Keratinocyte (primary cell): Measurements from ENCODE around the gene WDR5. TPM values are rescaled to one million over a fixed set of nuclear protein-coding genes. Genes with fewer than 3 reads are reported as not detected.

ENCODE experiments used
- DNase-seq: peaks from one replicate; pipeline ENCODE4 v3.0.0-alpha.2; 2011; ENCODE audit warnings: low read depth, missing footprints, low spot score
- FAIRE-seq: peaks from 2 replicates; lab custom pipeline; 2011; peaks lifted over from hg19 to GRCh38; lab: Jason Lieb, UNC
- H2AFZ ChIP-seq: 2 replicates; pipeline ENCODE4 v1.6.0; 2012; ENCODE audit warnings: low read length, control low read depth, inconsistent platforms; ENCODE audit not compliant: control insufficient read depth
- H3K27ac ChIP-seq: 2 replicates; pipeline ENCODE4 v1.5.1; 2011; ENCODE audit warnings: low read length; ENCODE audit not compliant: control insufficient read depth, insufficient read depth
- H3K27me3 ChIP-seq: 3 replicates; pipeline ENCODE4 v1.6.0; 2011; ENCODE audit warnings: low read length; ENCODE audit not compliant: control insufficient read depth, insufficient read depth; ENCODE audit errors: extremely low read depth
- H3K36me3 ChIP-seq, 2 experiments: 2 replicates in 1 of 2; 3 replicates in 1 of 2; pipeline ENCODE4 v1.5.1; 2011; ENCODE audit warnings: low read length in 2 of 2, mild to moderate bottlenecking in 1 of 2; ENCODE audit not compliant: control insufficient read depth in 2 of 2, insufficient read depth in 2 of 2; ENCODE audit errors: extremely low read depth in 1 of 2
- H3K4me1 ChIP-seq: 3 replicates; pipeline ENCODE4 v1.5.1; 2011; ENCODE audit warnings: low read length; ENCODE audit not compliant: control insufficient read depth, insufficient read depth; ENCODE audit errors: extremely low read depth
- H3K4me2 ChIP-seq: 3 replicates; pipeline ENCODE4 v1.6.0; 2011; ENCODE audit warnings: low read depth, low read length; ENCODE audit not compliant: control insufficient read depth, insufficient read depth; ENCODE audit errors: extremely low read depth
- H3K4me3 ChIP-seq, 3 experiments: fragments of 200-600 bp in 1 of 3; sonication (generic) in 1 of 3; 2 replicates in 2 of 3; 3 replicates in 1 of 3; pipeline ENCODE4 v1.5.1; 2011 to 2016; ENCODE audit warnings: low read length in 3 of 3, mild to moderate bottlenecking in 3 of 3, control low read depth in 2 of 3, inconsistent platforms in 1 of 3, low read depth in 1 of 3, mixed read lengths in 1 of 3, mixed run types in 1 of 3, moderate library complexity in 1 of 3; ENCODE audit not compliant: control insufficient read depth in 2 of 3, insufficient read depth in 2 of 3; ENCODE audit errors: extremely low read depth in 1 of 3
- H3K79me2 ChIP-seq: 2 replicates; pipeline ENCODE4 v1.6.0; 2012; ENCODE audit warnings: low read length; ENCODE audit not compliant: control insufficient read depth, insufficient read depth
- H3K9ac ChIP-seq: 3 replicates; pipeline ENCODE4 v1.6.0; 2011; ENCODE audit warnings: low read length; ENCODE audit not compliant: control insufficient read depth, insufficient read depth; ENCODE audit errors: extremely low read depth
- H3K9me1 ChIP-seq: 3 replicates; pipeline ENCODE4 v1.6.0; 2011; ENCODE audit warnings: low read length; ENCODE audit not compliant: control insufficient read depth, insufficient read depth; ENCODE audit errors: extremely low read depth
- H3K9me3 ChIP-seq: 2 replicates; pipeline ENCODE4 v1.5.1; 2012; ENCODE audit warnings: low read depth, low read length; ENCODE audit not compliant: control insufficient read depth
- H4K20me1 ChIP-seq: 3 replicates; pipeline ENCODE4 v1.6.0; 2011; ENCODE audit warnings: low read length; ENCODE audit not compliant: control insufficient read depth, insufficient read depth; ENCODE audit errors: extremely low read depth
- EZH2 ChIP-seq: IDR thresholded peaks from one replicate; pipeline ENCODE4 v1.6.1; 2012; ENCODE audit warnings: inconsistent platforms, mild to moderate bottlenecking, low read length, moderate library complexity
- dilution Hi-C: fragments of 300-500 bp; cut with MboI; formaldehyde crosslinking; loops from one replicate; pipeline ENCODE4 v1.7.0; 2020; ENCODE audit warnings: low sequenced_read_pairs; ENCODE audit not compliant: extremely low pct_ligation_motif_present
- polyA plus RNA-seq, 5 experiments: library from polyadenylated mRNA; depleted of rRNA in 3 of 5; stranded (reverse) in 3 of 5; stranded (forward) in 1 of 5; unstranded in 1 of 5; fragments of >200 nt; gene quantifications; 1 replicate in 1 of 5; 2 replicates in 3 of 5; 3 replicates in 1 of 5; pipeline versions ENCODE4 v1.2.1 to v1.2.3, GENCODE V29; 2011 to 2012; ENCODE audit warnings: missing spikeins in 2 of 5, low read depth in 1 of 5, low replicate concordance in 1 of 5
- TF ChIP-seq, protein P1 (sequence below), 3 experiments: IDR thresholded peaks in 1 of 3; conservative IDR thresholded peaks in 1 of 3; optimal IDR thresholded peaks in 1 of 3; 2 replicates in 2 of 3; 3 replicates in 1 of 3; pipeline versions ENCODE3 to v1.5.1; 2011; ENCODE audit warnings: low read length in 3 of 3, mild to moderate bottlenecking in 3 of 3, moderate library complexity in 2 of 3, control low read depth in 1 of 3, inconsistent platforms in 1 of 3; ENCODE audit not compliant: insufficient read depth in 2 of 3; ENCODE audit errors: extremely low read depth in 1 of 3

WDR5 gene
- polyA plus RNA-seq, 1 donor (not counting 4 experiments of a cell fraction or from before 2014, with no cell fraction given) = 31.2 TPM

DNA sequence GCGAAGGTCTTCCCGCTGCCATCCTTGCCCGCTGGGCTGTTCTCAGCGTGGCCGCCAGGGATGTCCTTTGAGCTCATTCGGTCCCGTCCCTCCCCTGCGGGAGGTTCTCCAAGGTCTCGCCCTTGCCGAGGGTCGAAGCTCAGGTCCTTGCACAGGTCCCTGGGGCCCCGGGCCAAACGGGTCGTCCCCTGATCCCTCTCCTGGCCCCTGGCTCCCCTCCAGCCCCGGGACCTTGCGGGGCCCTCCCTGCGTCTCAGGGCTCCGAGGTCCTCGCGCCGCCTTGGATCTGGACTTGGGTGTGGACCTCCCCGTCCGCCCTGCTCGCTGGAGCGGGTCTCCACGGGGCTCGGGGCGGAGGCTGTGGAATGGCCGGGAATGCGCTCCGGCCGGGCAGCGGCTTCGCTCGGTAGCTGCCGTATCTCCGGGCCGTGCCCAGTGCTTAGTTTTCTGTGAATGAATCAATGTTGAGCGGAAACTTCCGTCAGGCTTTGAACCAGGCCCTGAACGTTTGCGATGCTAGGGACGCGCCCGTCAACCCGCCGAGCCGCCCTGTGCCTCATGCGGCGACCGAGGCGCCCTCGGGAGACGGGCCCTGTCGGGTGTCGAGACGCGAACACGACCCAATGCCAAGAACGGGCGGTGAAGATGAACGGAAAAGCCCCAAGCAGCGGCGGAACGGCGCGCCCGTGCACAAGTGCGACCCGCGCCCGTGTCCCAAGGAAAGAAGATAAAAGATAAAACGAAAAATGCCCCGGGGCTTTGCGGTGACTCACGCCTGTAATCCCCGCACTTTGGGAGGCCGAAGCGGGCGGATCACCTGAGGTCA lies 27.7 kb downstream of the WDR5 start:
- Histone ChIP-seq H3K27ac (no peak overlapping the region), H3K36me3 (peaks cover 0 to 2% of the 10 kb centered on the region in 2 experiments), H3K9me3 (no peaks in the 10 kb centered on the region), H3K4me1 (peaks cover 5% of the 10 kb centered on the region), H3K79me2 (no peaks in the 10 kb centered on the region), H2AFZ (peak overlapping the region; percentile 46), H3K9ac (peak overlapping the region; percentile 44), H3K27me3 (no peaks in the 10 kb centered on the region), H4K20me1 (no peaks in the 10 kb centered on the region), H3K9me1 (no peaks in the 10 kb centered on the region), H3K4me2 (no peak overlapping the region), H3K4me3 (peak overlapping the region in 1 of 3 experiments; percentile 51)
- TF ChIP-seq, protein P1, sequence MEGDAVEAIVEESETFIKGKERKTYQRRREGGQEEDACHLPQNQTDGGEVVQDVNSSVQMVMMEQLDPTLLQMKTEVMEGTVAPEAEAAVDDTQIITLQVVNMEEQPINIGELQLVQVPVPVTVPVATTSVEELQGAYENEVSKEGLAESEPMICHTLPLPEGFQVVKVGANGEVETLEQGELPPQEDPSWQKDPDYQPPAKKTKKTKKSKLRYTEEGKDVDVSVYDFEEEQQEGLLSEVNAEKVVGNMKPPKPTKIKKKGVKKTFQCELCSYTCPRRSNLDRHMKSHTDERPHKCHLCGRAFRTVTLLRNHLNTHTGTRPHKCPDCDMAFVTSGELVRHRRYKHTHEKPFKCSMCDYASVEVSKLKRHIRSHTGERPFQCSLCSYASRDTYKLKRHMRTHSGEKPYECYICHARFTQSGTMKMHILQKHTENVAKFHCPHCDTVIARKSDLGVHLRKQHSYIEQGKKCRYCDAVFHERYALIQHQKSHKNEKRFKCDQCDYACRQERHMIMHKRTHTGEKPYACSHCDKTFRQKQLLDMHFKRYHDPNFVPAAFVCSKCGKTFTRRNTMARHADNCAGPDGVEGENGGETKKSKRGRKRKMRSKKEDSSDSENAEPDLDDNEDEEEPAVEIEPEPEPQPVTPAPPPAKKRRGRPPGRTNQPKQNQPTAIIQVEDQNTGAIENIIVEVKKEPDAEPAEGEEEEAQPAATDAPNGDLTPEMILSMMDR (optimal IDR thresholded peaks at IDR 0.05 in 1 of 3, IDR thresholded peaks at IDR 0.05 in 1 of 3, conservative IDR thresholded peaks at IDR 0.05 in 1 of 3; ENCODE audit: extremely low read depth in 1 of 3, insufficient read depth in 2 of 3, low read length in 3 of 3) = no peak
- no peak for TF ChIP-seq EZH2
- dilution Hi-C loops = no loop called here
- FAIRE-seq (no peak), DNase-seq (no peak)

DNA sequence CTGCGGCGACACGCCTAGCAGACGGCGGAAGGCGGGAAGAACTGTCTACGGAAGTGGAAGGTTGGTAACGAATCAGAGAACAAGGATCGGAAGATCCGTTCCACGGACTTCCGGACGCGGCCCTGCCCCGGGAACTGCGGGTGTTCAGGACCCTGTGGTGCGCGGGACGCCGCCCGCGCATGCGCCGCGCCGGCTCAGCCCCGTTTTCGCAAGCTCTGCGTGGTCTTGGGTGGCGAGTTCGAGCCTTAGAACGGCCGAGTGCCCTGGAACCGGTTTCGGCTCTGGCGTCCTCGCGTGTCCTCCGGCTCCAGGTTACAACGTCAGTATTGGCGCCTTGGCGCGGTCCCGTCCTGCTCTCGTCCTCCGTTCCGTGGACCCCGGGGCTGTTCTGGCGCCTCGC lies 29.0 kb downstream of the WDR5 start:
- no peak overlapping the region for H2AFZ ChIP-seq
- FAIRE-seq = peak; percentile 80
- dilution Hi-C loops = no loop called here

More for the DNA sequence above, 29.0 kb downstream of the WDR5 start:
- no peak for TF ChIP-seq EZH2
- TF ChIP-seq, protein P1 (optimal IDR thresholded peaks at IDR 0.05 in 1 of 3, IDR thresholded peaks at IDR 0.05 in 1 of 3, conservative IDR thresholded peaks at IDR 0.05 in 1 of 3; ENCODE audit: extremely low read depth in 1 of 3, insufficient read depth in 2 of 3, low read length in 3 of 3) = no peak
- Histone ChIP-seq H3K4me1 (peaks cover 5% of the 10 kb centered on the region), H3K27me3 (no peaks in the 10 kb centered on the region), H3K9ac (no peak overlapping the region), H3K4me2 (no peak overlapping the region), H3K9me3 (no peaks in the 10 kb centered on the region), H3K36me3 (no peaks in the 10 kb centered on the region), H4K20me1 (no peaks in the 10 kb centered on the region), H3K79me2 (no peaks in the 10 kb centered on the region), H3K4me3 (no peak overlapping the region), H3K9me1 (no peaks in the 10 kb centered on the region), H3K27ac (no peak overlapping the region)
- no peak for DNase-seq
